Liver (tissue), 2 donors: ENCODE measurements around the gene FCGR1A.
"Not testable (repeated sequence)": the region's sequence is repeated elsewhere in the genome, so short reads cannot be mapped to it uniquely, and the experiment has no call there.

Experiments
- EGR1 ChIP-seq, 2 donors: IDR thresholded peaks; 2 replicates each; pipeline ENCODE4 v1.6.1; 2016 to 2018; ENCODE audit warnings: antibody characterized with exemption in 2 of 2, low read depth in 2 of 2
- HNF4A ChIP-seq, 2 donors: conservative IDR thresholded peaks; 2 replicates each; pipeline ENCODE4 v1.6.1; 2016; ENCODE audit warnings: antibody characterized with exemption in 2 of 2, mild to moderate bottlenecking in 2 of 2
- SP1 ChIP-seq: IDR thresholded peaks from 2 replicates; pipeline ENCODE4 v1.6.1; 2018; ENCODE audit warnings: antibody characterized with exemption, mild to moderate bottlenecking
- YY1 ChIP-seq: IDR thresholded peaks from 2 replicates; pipeline ENCODE4 v1.6.1; 2016; ENCODE audit warnings: antibody characterized with exemption, mild to moderate bottlenecking
- donor health status: healthy.

GRCh38 chr1:149740148-149740581, 42.3 kb upstream of the FCGR1A start:
- TF ChIP-seq HNF4A (conservative IDR thresholded peaks at IDR 0.05); YY1; EGR1 (IDR thresholded peaks at IDR 0.05; ENCODE audit: low read depth in 2 of 2); SP1: not testable (repeated sequence)
